MV-4-11 (cell line): ENCODE data around the gene UVSSA.
"Not testable (repeated sequence)": the region's sequence is repeated elsewhere in the genome, so short reads cannot be mapped to it uniquely, and the experiment has no call there.

ENCODE experiments used
- DNase-seq: peaks from one replicate; lab custom pipeline; 2025; lab: John Stamatoyannopoulos, UW

The UVSSA gene

GRCh38 chr4:1376841-1377605, 30.0 kb downstream of the UVSSA start:
- DNase-seq = no peak

GRCh38 chr4:1377606-1378261, 30.7 kb downstream of the UVSSA start:
- DNase-seq = no peak

- no peak for DNase-seq
Observed at GRCh38 chr4:1378559-1379231, 31.7 kb downstream of the UVSSA start.

GRCh38 chr4:1379351-1379781, 32.4 kb downstream of the UVSSA start:
- no peak for DNase-seq

GRCh38 chr4:1379801-1380331, 32.9 kb downstream of the UVSSA start:
- no peak for DNase-seq

- no peak for DNase-seq
Observed at GRCh38 chr4:1380368-1381151, 33.6 kb downstream of the UVSSA start.

- no peak for DNase-seq
Observed at GRCh38 chr4:1381181-1381621, 34.2 kb downstream of the UVSSA start.

GRCh38 chr4:1381944-1382541, 35.0 kb downstream of the UVSSA start:
- DNase-seq = no peak

GRCh38 chr4:1382776-1383727, 36.0 kb downstream of the UVSSA start:
- no peak for DNase-seq

- no peak for DNase-seq
Observed at GRCh38 chr4:1383728-1384591, 37.0 kb downstream of the UVSSA start.

GRCh38 chr4:1384675-1385372, 37.8 kb downstream of the UVSSA start:
- no peak for DNase-seq

GRCh38 chr4:1385373-1386340, 38.6 kb downstream of the UVSSA start:
- DNase-seq = no peak

- not testable (repeated sequence) for DNase-seq
Observed at GRCh38 chr4:1393363-1393762, 46.4 kb downstream of the UVSSA start.

- no peak for DNase-seq
Observed at GRCh38 chr4:1393866-1394265, 46.9 kb downstream of the UVSSA start.

GRCh38 chr4:1394554-1395388, 47.8 kb downstream of the UVSSA start:
- not testable (repeated sequence) for DNase-seq

- DNase-seq = not testable (repeated sequence)
Observed at GRCh38 chr4:1395389-1395820, 48.4 kb downstream of the UVSSA start.
